CD14-positive monocyte (primary cell): ENCODE results near the gene ASCL1. TPM values are rescaled to one million over a fixed set of nuclear protein-coding genes. Genes with fewer than 3 reads are reported as not detected.
A peak's percentile ranks its signal among the peaks of the same experiment; 100 is the strongest.

ENCODE experiments used
- DNase-seq, 3 donors: peaks; one replicate each; pipeline ENCODE4 v3.0.0-alpha.2; 2011 to 2022
- H2AFZ ChIP-seq: 2 replicates; pipeline ENCODE4 v1.6.0; 2012; ENCODE audit warnings: mild to moderate bottlenecking, low read depth, low read length, inconsistent platforms; ENCODE audit not compliant: insufficient read depth, poor library complexity, severe bottlenecking
- H3K27ac ChIP-seq, 2 donors: 1 replicate in 1 of 2; 2 replicates in 1 of 2; pipeline ENCODE4 v1.5.1; 2012 to 2013; ENCODE audit warnings: low read length in 2 of 2, control low read depth in 1 of 2, inconsistent platforms in 1 of 2, low read depth in 1 of 2, mild to moderate bottlenecking in 1 of 2
- H3K27me3 ChIP-seq, 2 donors: one replicate each; pipeline versions ENCODE4 v1.6.0 to v1.6.1; 2011 to 2013; ENCODE audit warnings: low read length in 2 of 2; ENCODE audit not compliant: control insufficient read depth in 2 of 2, insufficient read depth in 2 of 2
- H3K36me3 ChIP-seq, 2 donors: replicated peaks in 1 of 2; 1 replicate in 1 of 2; 2 replicates in 1 of 2; pipeline versions ENCODE4 v1.5.1 to v1.6.1; 2012 to 2013; ENCODE audit warnings: low read length in 2 of 2, control low read depth in 1 of 2, inconsistent platforms in 1 of 2, mild to moderate bottlenecking in 1 of 2; ENCODE audit not compliant: insufficient read depth in 2 of 2, control insufficient read depth in 1 of 2
- H3K4me1 ChIP-seq, 2 donors: 1 replicate in 1 of 2; 2 replicates in 1 of 2; pipeline versions ENCODE4 v1.5.1 to v1.6.1; 2012 to 2013; ENCODE audit warnings: low read length in 2 of 2, control low read depth in 1 of 2, inconsistent platforms in 1 of 2, mild to moderate bottlenecking in 1 of 2, moderate library complexity in 1 of 2; ENCODE audit not compliant: insufficient read depth in 2 of 2, control insufficient read depth in 1 of 2
- H3K4me2 ChIP-seq: replicated peaks from 2 replicates; pipeline ENCODE3; 2012; ENCODE audit warnings: low read length, moderate library complexity, mild to moderate bottlenecking; ENCODE audit not compliant: poor library complexity, severe bottlenecking; ENCODE audit errors: extremely low read depth
- H3K4me3 ChIP-seq, 3 experiments: fragments of 200-600 bp in 1 of 3; sonication (generic) in 1 of 3; replicated peaks in 1 of 3; 1 replicate in 2 of 3; 2 replicates in 1 of 3; pipeline ENCODE4 v1.5.1; 2011 to 2013; ENCODE audit warnings: low read length in 3 of 3, mild to moderate bottlenecking in 3 of 3, control low read depth in 2 of 3, low read depth in 2 of 3, inconsistent platforms in 1 of 3, moderate library complexity in 1 of 3
- H3K79me2 ChIP-seq: 2 replicates; pipeline ENCODE4 v1.6.0; 2012; ENCODE audit warnings: mild to moderate bottlenecking, control low read depth, inconsistent platforms, low read length, moderate library complexity; ENCODE audit not compliant: insufficient read depth
- H3K9ac ChIP-seq: 2 replicates; pipeline ENCODE4 v1.6.0; 2017; ENCODE audit warnings: low read length, mild to moderate bottlenecking; ENCODE audit not compliant: insufficient read depth, poor library complexity, severe bottlenecking
- H3K9me3 ChIP-seq, 2 donors: replicated peaks in 1 of 2; 1 replicate in 1 of 2; 2 replicates in 1 of 2; pipeline versions ENCODE4 v1.5.1 to v1.6.1; 2012 to 2013; ENCODE audit warnings: low read length in 2 of 2, control low read depth in 1 of 2; ENCODE audit not compliant: control insufficient read depth in 1 of 2, insufficient read depth in 1 of 2
- H4K20me1 ChIP-seq: 2 replicates; pipeline ENCODE4 v1.6.0; 2012; ENCODE audit warnings: mild to moderate bottlenecking, low read length, control low read depth, moderate library complexity; ENCODE audit not compliant: insufficient read depth
- H3K27ac Mint-ChIP-seq, 7 donors: one replicate each; pipeline ENCODE4 v1.8.0; 2020; ENCODE audit warnings: mild to moderate bottlenecking in 7 of 7, mixed read lengths in 7 of 7, moderate library complexity in 6 of 7, inconsistent platforms in 2 of 7
- H3K27me3 Mint-ChIP-seq, 3 donors: one replicate each; pipeline ENCODE4 v1.8.0; 2021 to 2022; ENCODE audit warnings: low read depth in 3 of 3, mild to moderate bottlenecking in 3 of 3, mixed read lengths in 3 of 3, moderate library complexity in 3 of 3, inconsistent platforms in 1 of 3
- H3K36me3 Mint-ChIP-seq, 2 donors: one replicate each; pipeline ENCODE4 v1.8.0; 2020; ENCODE audit warnings: mixed read lengths in 2 of 2, inconsistent platforms in 1 of 2, mild to moderate bottlenecking in 1 of 2
- H3K4me1 Mint-ChIP-seq: one replicate; pipeline ENCODE4 v1.8.0; 2020; ENCODE audit warnings: mild to moderate bottlenecking, mixed read lengths
- H3K4me3 Mint-ChIP-seq, 2 donors: one replicate each; pipeline ENCODE4 v1.8.0; 2020; ENCODE audit warnings: mild to moderate bottlenecking in 2 of 2, mixed read lengths in 2 of 2, moderate library complexity in 1 of 2
- H3K9me3 Mint-ChIP-seq, 7 donors: one replicate each; pipeline ENCODE4 v1.8.0; 2020 to 2022; ENCODE audit warnings: mixed read lengths in 7 of 7, mild to moderate bottlenecking in 6 of 7, moderate library complexity in 6 of 7, inconsistent platforms in 2 of 7
- WGBS: methylation state at CpG from one replicate; pipeline ENCODE4 v1.1.5; 2013; ENCODE audit warnings: missing lambda C conversion rate; ENCODE audit not compliant: insufficient coverage; 5-methylcytosine and 5-hydroxymethylcytosine counted together
- intact Hi-C, 2 donors: fragments of 100-400 bp; cut with micrococcal nuclease; formaldehyde crosslinking; loops; one replicate each; pipeline versions ENCODE4 v1.15.0 to v1.15.1; 2023
- polyA plus RNA-seq, 3 donors: library from polyadenylated mRNA; depleted of rRNA in 1 of 3; unstranded in 2 of 3; stranded (reverse) in 1 of 3; fragments of 300-500 nt in 2 of 3; fragments of >200 nt in 1 of 3; fragmentation: Illumina TruSeq in 2 of 3; gene quantifications; 1 replicate in 2 of 3; 2 replicates in 1 of 3; pipeline ENCODE4 v1.2.3, GENCODE V29; 2012 to 2021
- TF ChIP-seq, protein P1 (sequence below): fragments of 200-600 bp; IDR thresholded peaks from one replicate; pipeline ENCODE4 v1.8.0; 2022; ENCODE audit warnings: antibody characterized with exemption, mild to moderate bottlenecking

ASCL1 gene
- polyA plus RNA-seq, 3 donors = not detected

DNA sequence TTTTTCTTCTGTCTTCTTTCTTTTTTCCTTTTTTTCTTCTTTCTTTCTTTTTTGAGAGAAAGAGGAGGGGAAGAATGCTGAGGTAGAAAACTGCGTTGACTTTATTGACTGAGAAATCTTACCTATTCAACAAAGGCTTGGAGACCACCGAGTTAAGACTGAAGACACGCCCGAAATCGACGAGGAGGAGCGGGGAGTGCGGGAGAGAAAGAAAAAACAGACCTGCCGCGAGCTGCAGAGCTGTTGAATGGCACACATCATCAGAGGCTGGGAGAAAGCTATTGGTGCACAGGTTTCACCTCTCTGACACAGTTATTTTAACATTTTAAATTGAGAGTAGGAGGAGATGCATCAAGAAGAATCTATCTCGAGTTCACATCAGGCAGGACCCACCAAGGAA is 5.1 kb downstream of the ASCL1 start:
- Histone ChIP-seq H3K4me2 (no peak overlapping the region), H2AFZ (no peak overlapping the region), H3K27ac (no peak overlapping the region), H3K4me3 (no peak overlapping the region), H3K4me1 (no peaks in the 10 kb centered on the region), H3K79me2 (no peaks in the 10 kb centered on the region), H4K20me1 (no peaks in the 10 kb centered on the region), H3K9me3 (peaks cover 3 to 66% of the 10 kb centered on the region in 2 donors), H3K36me3 (no peaks in the 10 kb centered on the region), H3K27me3 (peaks cover 72 to 88% of the 10 kb centered on the region in 2 donors), H3K9ac (no peak overlapping the region)
- Mint-ChIP-seq H3K9me3 (peaks cover 6 to 48% (median 40%) of the 10 kb centered on the region in 7 donors), H3K36me3 (peaks cover 0 to 1% of the 10 kb centered on the region in 2 donors), H3K27ac (peak overlapping the region in 1 of 7 donors; percentile 14), H3K4me1 (peaks cover 5% of the 10 kb centered on the region), H3K4me3 (peak overlapping the region in 1 of 2 donors; percentile 76), H3K27me3 (peaks cover 82 to 98% (median 94%) of the 10 kb centered on the region in 3 donors)
- intact Hi-C loops = no loop called here
- TF ChIP-seq, protein P1, sequence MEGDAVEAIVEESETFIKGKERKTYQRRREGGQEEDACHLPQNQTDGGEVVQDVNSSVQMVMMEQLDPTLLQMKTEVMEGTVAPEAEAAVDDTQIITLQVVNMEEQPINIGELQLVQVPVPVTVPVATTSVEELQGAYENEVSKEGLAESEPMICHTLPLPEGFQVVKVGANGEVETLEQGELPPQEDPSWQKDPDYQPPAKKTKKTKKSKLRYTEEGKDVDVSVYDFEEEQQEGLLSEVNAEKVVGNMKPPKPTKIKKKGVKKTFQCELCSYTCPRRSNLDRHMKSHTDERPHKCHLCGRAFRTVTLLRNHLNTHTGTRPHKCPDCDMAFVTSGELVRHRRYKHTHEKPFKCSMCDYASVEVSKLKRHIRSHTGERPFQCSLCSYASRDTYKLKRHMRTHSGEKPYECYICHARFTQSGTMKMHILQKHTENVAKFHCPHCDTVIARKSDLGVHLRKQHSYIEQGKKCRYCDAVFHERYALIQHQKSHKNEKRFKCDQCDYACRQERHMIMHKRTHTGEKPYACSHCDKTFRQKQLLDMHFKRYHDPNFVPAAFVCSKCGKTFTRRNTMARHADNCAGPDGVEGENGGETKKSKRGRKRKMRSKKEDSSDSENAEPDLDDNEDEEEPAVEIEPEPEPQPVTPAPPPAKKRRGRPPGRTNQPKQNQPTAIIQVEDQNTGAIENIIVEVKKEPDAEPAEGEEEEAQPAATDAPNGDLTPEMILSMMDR = no peak
- 9% methylated on average over 9 of the region's 11 CpGs for WGBS
- DNase-seq = no peak

DNA sequence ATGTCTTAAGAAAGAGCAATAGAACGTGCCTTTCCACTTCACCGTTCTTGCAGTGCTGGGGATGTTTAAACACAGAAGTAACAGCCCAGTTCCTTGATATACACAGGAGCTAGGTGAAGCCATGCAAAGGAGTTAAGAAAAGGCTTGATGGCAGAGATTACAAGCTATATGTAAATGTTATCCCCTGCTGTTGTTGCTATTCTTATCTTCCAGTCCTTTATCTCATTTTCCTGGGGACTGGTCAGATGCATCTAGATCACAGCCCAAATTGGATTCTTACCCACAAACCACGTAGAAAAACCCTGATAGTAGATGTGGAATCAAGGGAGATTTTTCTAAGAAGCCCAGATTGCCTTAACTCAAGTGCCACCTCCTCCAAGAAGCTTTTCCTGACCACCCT is 5.5 kb downstream of the ASCL1 start:
- Histone ChIP-seq H3K27ac (no peak overlapping the region), H3K4me2 (no peak overlapping the region), H3K4me1 (no peaks in the 10 kb centered on the region), H4K20me1 (no peaks in the 10 kb centered on the region), H3K9ac (no peak overlapping the region), H3K4me3 (no peak overlapping the region), H3K79me2 (no peaks in the 10 kb centered on the region), H3K27me3 (peaks cover 72 to 84% of the 10 kb centered on the region in 2 donors), H3K9me3 (peaks cover 3 to 66% of the 10 kb centered on the region in 2 donors), H3K36me3 (no peaks in the 10 kb centered on the region), H2AFZ (no peak overlapping the region)
- intact Hi-C loops = no loop called here
- peaks cover 78 to 93% (median 89%) of the 10 kb centered on the region in 3 donors for H3K27me3 Mint-ChIP-seq
- DNase-seq = no peak
- no CpG with 5 or more reads among the region's 3 CpGs for WGBS
- H3K36me3 Mint-ChIP-seq = peaks cover 0 to 1% of the 10 kb centered on the region in 2 donors
- H3K4me1 Mint-ChIP-seq = peaks cover under 1% of the 10 kb centered on the region
- H3K4me3 Mint-ChIP-seq = peak overlapping the region in 1 of 2 donors; percentile 76
- no peak overlapping the region for H3K27ac Mint-ChIP-seq
- H3K9me3 Mint-ChIP-seq = peaks cover 6 to 48% (median 37%) of the 10 kb centered on the region in 7 donors
- TF ChIP-seq, protein P1 = no peak
